Astrocyte of the spinal cord (primary cell): ENCODE data around the gene JAKMIP2.

Experiments used
- DNase-seq: peaks from one replicate; pipeline ENCODE4 v3.0.0; 2011; ENCODE audit warnings: low read depth, low spot score
- H3K4me3 ChIP-seq: 2 replicates; pipeline ENCODE4 v1.5.1; 2011; ENCODE audit warnings: low read depth, mild to moderate bottlenecking, low read length, moderate library complexity
- in situ Hi-C: cut with HindIII; loops from 2 replicates; pipeline ENCODE4 v1.10.0; 2017; ENCODE audit warnings: low sequenced_read_pairs
- TF ChIP-seq, protein P1 (sequence below): IDR thresholded peaks from 2 replicates; pipeline ENCODE4 v1.5.1; 2012; ENCODE audit warnings: low read depth, mild to moderate bottlenecking, low read length, inconsistent platforms

JAKMIP2 gene

DNA sequence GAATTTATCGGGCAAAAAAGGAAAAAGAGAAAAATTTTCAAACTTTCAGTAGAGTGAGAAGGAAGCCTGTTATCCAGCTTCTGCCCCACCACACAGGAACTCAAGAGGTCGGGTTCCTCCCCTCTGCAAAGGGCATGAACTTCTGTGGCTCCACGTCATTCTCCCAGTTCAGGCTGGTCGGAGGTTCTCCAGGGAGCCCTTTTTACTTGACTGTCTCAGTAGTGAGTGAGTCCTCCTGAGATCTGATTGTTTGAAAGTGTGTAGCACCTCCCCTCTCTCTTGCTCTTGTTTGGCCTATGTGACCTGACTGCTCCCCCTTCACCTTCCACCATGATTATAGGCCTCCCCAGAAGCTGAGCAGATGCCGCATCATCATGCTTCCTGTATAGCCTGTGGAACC is 39.2 kb upstream of the JAKMIP2 start:
- in situ Hi-C loops = no loop called here
- TF ChIP-seq, protein P1, sequence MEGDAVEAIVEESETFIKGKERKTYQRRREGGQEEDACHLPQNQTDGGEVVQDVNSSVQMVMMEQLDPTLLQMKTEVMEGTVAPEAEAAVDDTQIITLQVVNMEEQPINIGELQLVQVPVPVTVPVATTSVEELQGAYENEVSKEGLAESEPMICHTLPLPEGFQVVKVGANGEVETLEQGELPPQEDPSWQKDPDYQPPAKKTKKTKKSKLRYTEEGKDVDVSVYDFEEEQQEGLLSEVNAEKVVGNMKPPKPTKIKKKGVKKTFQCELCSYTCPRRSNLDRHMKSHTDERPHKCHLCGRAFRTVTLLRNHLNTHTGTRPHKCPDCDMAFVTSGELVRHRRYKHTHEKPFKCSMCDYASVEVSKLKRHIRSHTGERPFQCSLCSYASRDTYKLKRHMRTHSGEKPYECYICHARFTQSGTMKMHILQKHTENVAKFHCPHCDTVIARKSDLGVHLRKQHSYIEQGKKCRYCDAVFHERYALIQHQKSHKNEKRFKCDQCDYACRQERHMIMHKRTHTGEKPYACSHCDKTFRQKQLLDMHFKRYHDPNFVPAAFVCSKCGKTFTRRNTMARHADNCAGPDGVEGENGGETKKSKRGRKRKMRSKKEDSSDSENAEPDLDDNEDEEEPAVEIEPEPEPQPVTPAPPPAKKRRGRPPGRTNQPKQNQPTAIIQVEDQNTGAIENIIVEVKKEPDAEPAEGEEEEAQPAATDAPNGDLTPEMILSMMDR = no peak
- no peak overlapping the region for H3K4me3 ChIP-seq
- no peak for DNase-seq

DNA sequence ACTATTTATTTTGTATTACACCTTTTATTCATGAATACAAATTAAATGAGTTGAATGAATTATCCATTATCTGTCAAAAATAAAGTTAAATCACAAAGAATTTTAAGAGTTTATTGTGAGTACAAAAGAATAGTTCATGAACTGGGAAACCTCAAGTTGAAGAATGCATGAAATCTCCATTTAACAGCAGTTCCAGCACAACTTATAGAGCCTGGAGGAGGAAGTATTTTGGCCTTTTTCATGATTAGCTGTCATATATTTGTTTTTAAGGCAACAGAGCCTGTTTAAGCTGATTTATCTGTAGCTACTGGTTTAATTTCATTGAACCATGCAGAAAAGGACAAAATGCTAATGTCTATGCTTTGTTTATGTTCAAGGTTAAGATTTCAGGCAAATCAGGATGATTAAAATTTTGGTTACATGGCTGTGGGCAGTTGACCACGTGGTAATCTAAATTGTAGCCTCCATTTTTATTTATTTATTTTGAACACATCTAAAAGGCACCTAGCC is 36.8 kb upstream of the JAKMIP2 start:
- in situ Hi-C loops = no loop called here
- TF ChIP-seq, protein P1 = no peak
- no peak overlapping the region for H3K4me3 ChIP-seq
- no peak for DNase-seq

DNA sequence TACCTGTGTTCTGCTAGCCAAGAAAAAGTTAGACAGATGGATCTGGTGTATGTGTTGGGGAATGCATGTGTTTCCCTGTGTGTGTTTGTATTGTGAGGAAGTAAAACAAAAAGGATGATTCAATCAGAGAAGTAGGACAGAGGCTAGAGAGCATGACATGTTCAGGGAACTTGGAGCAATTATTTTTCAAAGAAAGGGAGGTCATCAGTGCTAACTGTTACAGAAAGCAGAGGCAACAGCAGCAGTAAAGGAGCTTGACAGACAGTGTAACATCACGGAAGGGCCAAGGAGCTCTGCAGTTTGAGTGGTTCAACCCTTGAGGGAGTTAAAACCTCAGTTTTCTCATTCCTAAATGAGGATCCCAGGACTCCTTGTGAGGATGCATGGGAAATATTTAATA is 35.8 kb upstream of the JAKMIP2 start:
- TF ChIP-seq, protein P1 = no peak
- no peak for DNase-seq
- in situ Hi-C loops = no loop called here
- no peak overlapping the region for H3K4me3 ChIP-seq

DNA sequence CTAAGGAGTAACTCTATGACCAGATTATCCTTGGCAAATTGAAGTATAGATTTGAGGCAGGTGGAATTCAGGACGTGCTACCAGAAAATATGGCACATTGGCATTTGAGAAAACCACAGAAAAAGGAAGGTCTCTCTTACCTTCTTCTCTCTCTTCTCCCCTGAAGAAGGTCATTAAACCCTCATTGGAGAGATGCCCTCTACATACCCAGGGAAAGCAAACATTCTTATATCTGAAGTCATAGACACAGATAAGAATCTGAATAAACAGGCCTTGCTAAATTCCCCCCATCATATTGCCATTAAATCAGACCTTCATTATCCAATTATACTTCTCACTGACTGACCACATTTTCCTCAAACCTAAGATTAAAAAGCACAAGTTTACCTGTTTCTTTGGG is 31.2 kb upstream of the JAKMIP2 start:
- no peak overlapping the region for H3K4me3 ChIP-seq
- TF ChIP-seq, protein P1 = no peak
- in situ Hi-C loops = no loop called here
- no peak for DNase-seq

DNA sequence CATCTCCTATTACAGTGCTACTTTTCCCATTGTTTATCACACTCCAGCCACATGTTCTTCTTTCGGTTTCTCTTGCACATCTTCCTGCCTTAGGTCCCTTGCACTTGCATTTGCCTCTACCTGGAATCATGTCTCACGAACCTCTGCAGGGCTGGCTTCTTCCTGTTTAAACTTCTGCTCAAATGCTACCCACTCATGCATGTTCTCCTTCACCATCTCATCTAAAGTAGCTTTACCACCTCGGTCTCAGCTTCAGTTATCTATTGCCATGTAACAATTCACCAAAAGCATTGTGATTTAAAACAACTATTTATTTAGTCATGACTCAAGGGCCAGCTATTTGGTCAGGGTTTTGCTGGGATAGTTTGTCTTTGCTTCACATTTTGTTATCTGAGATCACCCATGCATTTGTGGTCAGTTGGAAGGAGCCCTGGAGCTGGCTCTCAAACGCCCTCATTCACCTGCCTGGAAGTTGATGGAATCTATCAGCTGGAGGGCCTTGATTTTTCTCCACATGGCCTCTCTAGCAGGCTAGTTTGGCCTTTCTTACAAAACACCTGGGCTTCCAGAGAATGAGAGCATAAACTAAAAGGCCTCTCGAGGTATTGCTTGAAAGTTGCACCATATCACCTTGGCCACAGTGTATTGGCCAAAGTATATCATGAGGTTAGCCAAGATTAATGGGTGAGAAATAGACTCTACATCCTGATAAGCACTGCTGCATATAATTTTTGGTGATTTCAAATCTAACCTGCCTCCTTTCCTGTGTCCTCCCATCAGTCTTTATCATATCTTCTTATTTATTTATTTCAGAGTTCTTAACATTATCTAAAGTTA is 27.5 kb upstream of the JAKMIP2 start:
- in situ Hi-C loops = no loop called here
- peak; percentile 31 for DNase-seq
- TF ChIP-seq, protein P1 = no peak
- H3K4me3 ChIP-seq = no peak overlapping the region

DNA sequence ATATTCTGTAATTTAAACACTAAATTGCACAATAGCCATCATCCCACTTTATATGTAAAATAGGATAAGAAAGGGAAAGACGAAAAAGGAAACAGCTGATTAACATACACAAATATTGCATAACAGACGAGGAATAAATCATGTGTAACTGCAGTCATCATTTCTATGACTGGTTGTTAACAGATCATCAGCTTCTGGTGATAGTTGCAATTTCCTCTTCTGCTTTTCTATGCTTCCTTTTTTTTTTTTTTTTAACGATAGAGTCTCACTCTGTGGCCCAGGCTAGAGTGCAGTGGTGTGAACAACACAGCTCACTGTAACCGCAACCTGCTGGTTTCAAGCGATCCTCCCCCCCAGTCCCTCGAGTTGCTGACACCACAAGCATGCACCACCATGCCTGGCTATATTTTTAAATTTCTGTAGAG is 22.5 kb upstream of the JAKMIP2 start:
- no peak overlapping the region for H3K4me3 ChIP-seq
- no peak for DNase-seq
- in situ Hi-C loops = no loop called here
- TF ChIP-seq, protein P1 = no peak
